ENCODE data around the gene FRMD4B. TPM values are rescaled to one million over a fixed set of nuclear protein-coding genes. Genes with fewer than 3 reads are reported as not detected.

Gene FRMD4B
- total RNA-seq, 2 experiments from 2014 or later: not detected

GRCh38 chr3:69182588-69183316 lies 203.1 kb downstream of the FRMD4B start:
- POLR2A ChIA-PET: interaction anchor here (0.5 to 0.7 kb wide), 3 partner anchors 25 to 1475 kb away, joined by 3 read pairs; no protein-coding TSS in a partner anchor
- BruUV-seq (replicated peaks): no TSS peak
- no peak for DNase-seq (ENCODE audit: low spot score)
- Histone ChIP-seq H3K4me3 (ENCODE audit: low read depth, low read length, poor library complexity, severe bottlenecking) (no peak overlapping the region), H3K9me3 (ENCODE audit: low read length) (no peaks in the 10 kb centered on the region), H3K27ac (ENCODE audit: low read depth, low read length, poor library complexity, severe bottlenecking) (no peak overlapping the region), H3K79me2 (ENCODE audit: insufficient read depth, low read depth, low read length) (no peaks in the 10 kb centered on the region), H3K36me3 (ENCODE audit: insufficient read depth, low read length) (no peaks in the 10 kb centered on the region), H3K9me2 (ENCODE audit: insufficient read depth, low read length) (no peaks in the 10 kb centered on the region), H4K20me1 (ENCODE audit: insufficient read depth, low read length) (no peaks in the 10 kb centered on the region), H2AFZ (ENCODE audit: low read length) (no peak overlapping the region), H3K4me2 (ENCODE audit: low read length) (no peak overlapping the region), H3K4me1 (ENCODE audit: insufficient read depth, low read length, poor library complexity, severe bottlenecking) (no peaks in the 10 kb centered on the region)
- CTCF ChIA-PET (ENCODE audit: unreplicated experiment): no interaction called here
- intact Hi-C loops (cut with micrococcal nuclease; ENCODE audit: unreplicated experiment): no loop called here
- TF ChIP-seq CTCF (conservative IDR thresholded peaks at IDR 0.05; ENCODE audit: low read length) (no peak), EZH2phosphoT487 (IDR thresholded peaks at IDR 0.05; ENCODE audit: borderline replicate concordance, low read depth, low read length) (no peak)

- POLR2A ChIA-PET: no interaction called here
- no peaks in the 10 kb centered on the region for H3K9me3 ChIP-seq (ENCODE audit: low read length)
- intact Hi-C loops (cut with micrococcal nuclease; ENCODE audit: unreplicated experiment): no loop called here
- TF ChIP-seq EZH2phosphoT487 (IDR thresholded peaks at IDR 0.05; ENCODE audit: borderline replicate concordance, low read depth, low read length) (no peak), CTCF (conservative IDR thresholded peaks at IDR 0.05; ENCODE audit: low read length) (no peak)
- no peak overlapping the region for H3K4me2 ChIP-seq (ENCODE audit: low read length)
- H3K4me3 ChIP-seq (ENCODE audit: low read depth, low read length, poor library complexity, severe bottlenecking): no peak overlapping the region
- no peak overlapping the region for H3K27ac ChIP-seq (ENCODE audit: low read depth, low read length, poor library complexity, severe bottlenecking)
- no peak overlapping the region for H2AFZ ChIP-seq (ENCODE audit: low read length)
- no peaks in the 10 kb centered on the region for H4K20me1 ChIP-seq (ENCODE audit: insufficient read depth, low read length)
- H3K79me2 ChIP-seq (ENCODE audit: insufficient read depth, low read depth, low read length): no peaks in the 10 kb centered on the region
- no peaks in the 10 kb centered on the region for H3K9me2 ChIP-seq (ENCODE audit: insufficient read depth, low read length)
- CTCF ChIA-PET (ENCODE audit: unreplicated experiment): no interaction called here
- no peaks in the 10 kb centered on the region for H3K4me1 ChIP-seq (ENCODE audit: insufficient read depth, low read length, poor library complexity, severe bottlenecking)
- no TSS peak for BruUV-seq (replicated peaks)
- no peaks in the 10 kb centered on the region for H3K36me3 ChIP-seq (ENCODE audit: insufficient read depth, low read length)
- DNase-seq (ENCODE audit: low spot score): no peak
Measured at GRCh38 chr3:69181592-69182211, 204.2 kb downstream of the FRMD4B start.

Measured in OCI-LY7 (cell line).